GM12891 (cell line): ENCODE results near the gene BPGM.

ENCODE experiments used
- PAX5 ChIP-seq: IDR thresholded peaks from 2 replicates; pipeline ENCODE4 v1.6.1; 2011; ENCODE audit warnings: low read length, moderate library complexity, mild to moderate bottlenecking; ENCODE audit not compliant: insufficient read depth, severe bottlenecking
- POLR2A ChIP-seq: IDR thresholded peaks from 2 replicates; pipeline ENCODE4 v1.6.1; 2011; ENCODE audit warnings: low read depth, low read length, control low read depth
- POLR2AphosphoS5 ChIP-seq: IDR thresholded peaks from 2 replicates; pipeline ENCODE4 v1.6.1; 2011; ENCODE audit warnings: low read depth, low read length, control low read depth
- POU2F2 ChIP-seq: IDR thresholded peaks from 2 replicates; pipeline ENCODE4 v1.6.1; 2011; ENCODE audit warnings: low read depth, mild to moderate bottlenecking, control low read depth, low read length, moderate library complexity
- SPI1 ChIP-seq: IDR thresholded peaks from 2 replicates; pipeline ENCODE4 v1.6.1; 2011; ENCODE audit warnings: low read depth, low read length, control low read depth
- TAF1 ChIP-seq: IDR thresholded peaks from 2 replicates; pipeline ENCODE4 v1.6.1; 2011; ENCODE audit warnings: low read depth, low read length, control low read depth

DNA sequence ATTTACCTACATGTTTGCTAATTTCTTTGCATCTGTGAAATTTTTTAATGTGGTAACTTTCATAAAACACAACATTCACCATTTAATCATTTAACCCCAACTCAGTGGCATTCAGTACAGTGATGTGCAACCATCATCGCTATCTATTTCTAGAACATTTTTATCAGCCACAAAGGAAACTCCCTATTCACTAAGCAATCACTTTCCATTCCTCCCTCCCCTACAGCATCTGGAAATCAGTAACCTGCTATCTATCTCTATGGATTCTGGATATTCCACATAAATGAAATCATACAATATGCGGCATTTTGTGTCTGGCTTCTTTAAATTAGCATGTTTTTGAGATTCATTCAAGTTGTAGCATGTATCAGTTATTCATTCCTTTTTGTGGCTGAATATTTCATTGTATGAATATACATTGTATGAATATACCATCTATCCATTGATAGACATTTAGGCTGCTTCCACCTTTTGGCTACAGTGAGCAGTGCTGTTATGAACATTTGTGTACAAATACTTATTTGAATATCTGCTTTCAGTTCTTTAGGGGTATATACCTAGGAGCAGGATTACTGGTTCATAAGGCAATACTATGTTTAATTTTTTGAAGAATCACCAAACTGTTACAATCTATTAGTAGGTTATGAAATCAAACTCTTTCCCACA lies 19.4 kb upstream of the BPGM start:
- TF ChIP-seq SPI1 (no peak), POLR2A (no peak), TAF1 (no peak), POLR2AphosphoS5 (no peak), POU2F2 (no peak), PAX5 (no peak)
